Osteocyte (in vitro differentiated cells): Measurements from ENCODE around the gene PRRC2B. TPM values are rescaled to one million over a fixed set of nuclear protein-coding genes. Genes with fewer than 3 reads are reported as not detected.

Experiments
- DNase-seq: peaks from one replicate; pipeline ENCODE4 v3.0.0; 2021; ENCODE audit warnings: mixed read lengths; ENCODE audit not compliant: unreplicated experiment; ENCODE audit errors: extremely low spot score
- H3K27ac Mint-ChIP-seq: one replicate; pipeline ENCODE4 v1.8.0; 2021; ENCODE audit warnings: mild to moderate bottlenecking, mixed read lengths; ENCODE audit not compliant: unreplicated experiment
- H3K27me3 Mint-ChIP-seq: one replicate; pipeline ENCODE4 v1.8.0; 2021; ENCODE audit warnings: mixed read lengths; ENCODE audit not compliant: unreplicated experiment
- H3K36me3 Mint-ChIP-seq: one replicate; pipeline ENCODE4 v1.8.0; 2021; ENCODE audit warnings: mixed read lengths; ENCODE audit not compliant: unreplicated experiment
- H3K4me1 Mint-ChIP-seq: one replicate; pipeline ENCODE4 v1.8.0; 2021; ENCODE audit warnings: mixed read lengths; ENCODE audit not compliant: unreplicated experiment
- H3K4me3 Mint-ChIP-seq: one replicate; pipeline ENCODE4 v1.8.0; 2021; ENCODE audit warnings: mild to moderate bottlenecking, moderate library complexity, mixed read lengths; ENCODE audit not compliant: unreplicated experiment
- H3K9me3 Mint-ChIP-seq: one replicate; pipeline ENCODE4 v1.8.0; 2021; ENCODE audit warnings: mixed read lengths; ENCODE audit not compliant: unreplicated experiment
- total RNA-seq: library from RNA; stranded (reverse); gene quantifications from 2 replicates; pipeline ENCODE4 v1.2.1, GENCODE V29; 2021
- TF ChIP-seq, protein P1 (sequence below): fragments of 200-600 bp; sonication (generic); IDR thresholded peaks from 2 replicates; pipeline ENCODE4 v1.5.0; 2021; ENCODE audit warnings: antibody characterized with exemption, mild to moderate bottlenecking, moderate library complexity

Gene PRRC2B
- total RNA-seq, 1 donor from 2014 or later, result 290 TPM

GRCh38 chr9:131402073-131402472, 8.2 kb downstream of the PRRC2B start:
- Mint-ChIP-seq H3K9me3 (no peaks in the 10 kb centered on the region), H3K4me1 (peaks cover 82% of the 10 kb centered on the region), H3K36me3 (peaks cover 5% of the 10 kb centered on the region), H3K27me3 (no peaks in the 10 kb centered on the region), H3K27ac (peak overlapping the region; percentile 90), H3K4me3 (no peak overlapping the region)
- TF ChIP-seq, protein P1, sequence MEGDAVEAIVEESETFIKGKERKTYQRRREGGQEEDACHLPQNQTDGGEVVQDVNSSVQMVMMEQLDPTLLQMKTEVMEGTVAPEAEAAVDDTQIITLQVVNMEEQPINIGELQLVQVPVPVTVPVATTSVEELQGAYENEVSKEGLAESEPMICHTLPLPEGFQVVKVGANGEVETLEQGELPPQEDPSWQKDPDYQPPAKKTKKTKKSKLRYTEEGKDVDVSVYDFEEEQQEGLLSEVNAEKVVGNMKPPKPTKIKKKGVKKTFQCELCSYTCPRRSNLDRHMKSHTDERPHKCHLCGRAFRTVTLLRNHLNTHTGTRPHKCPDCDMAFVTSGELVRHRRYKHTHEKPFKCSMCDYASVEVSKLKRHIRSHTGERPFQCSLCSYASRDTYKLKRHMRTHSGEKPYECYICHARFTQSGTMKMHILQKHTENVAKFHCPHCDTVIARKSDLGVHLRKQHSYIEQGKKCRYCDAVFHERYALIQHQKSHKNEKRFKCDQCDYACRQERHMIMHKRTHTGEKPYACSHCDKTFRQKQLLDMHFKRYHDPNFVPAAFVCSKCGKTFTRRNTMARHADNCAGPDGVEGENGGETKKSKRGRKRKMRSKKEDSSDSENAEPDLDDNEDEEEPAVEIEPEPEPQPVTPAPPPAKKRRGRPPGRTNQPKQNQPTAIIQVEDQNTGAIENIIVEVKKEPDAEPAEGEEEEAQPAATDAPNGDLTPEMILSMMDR, result no peak
- no peak for DNase-seq

GRCh38 chr9:131402738-131403492, 9.0 kb downstream of the PRRC2B start:
- Mint-ChIP-seq H3K4me3 (peak overlapping the region; percentile 59), H3K9me3 (no peaks in the 10 kb centered on the region)

GRCh38 chr9:131403493-131403773, 9.5 kb downstream of the PRRC2B start:
- DNase-seq, result no peak
- Mint-ChIP-seq H3K4me1 (peaks cover 82% of the 10 kb centered on the region), H3K4me3 (no peak overlapping the region), H3K27ac (no peak overlapping the region), H3K9me3 (no peaks in the 10 kb centered on the region), H3K36me3 (peaks cover 5% of the 10 kb centered on the region), H3K27me3 (no peaks in the 10 kb centered on the region)
- TF ChIP-seq, protein P1, result no peak

More at GRCh38 chr9:131402738-131403492, 9.0 kb downstream of the PRRC2B start:
- no peaks in the 10 kb centered on the region for H3K27me3 Mint-ChIP-seq
- DNase-seq, result no peak
- H3K27ac Mint-ChIP-seq, result peak overlapping the region; percentile 90
- peaks cover 82% of the 10 kb centered on the region for H3K4me1 Mint-ChIP-seq
- H3K36me3 Mint-ChIP-seq, result peaks cover 5% of the 10 kb centered on the region
- TF ChIP-seq, protein P1, result no peak

- TF ChIP-seq, protein P1, result no peak
- Mint-ChIP-seq H3K9me3 (no peaks in the 10 kb centered on the region), H3K4me3 (no peak overlapping the region), H3K36me3 (peaks cover 5% of the 10 kb centered on the region), H3K27me3 (no peaks in the 10 kb centered on the region), H3K27ac (peak overlapping the region; percentile 79), H3K4me1 (peaks cover 85% of the 10 kb centered on the region)
- DNase-seq, result no peak
Observed at GRCh38 chr9:131404581-131404980, 10.7 kb downstream of the PRRC2B start.

- peaks cover 85% of the 10 kb centered on the region for H3K4me1 Mint-ChIP-seq
- no peaks in the 10 kb centered on the region for H3K9me3 Mint-ChIP-seq
- no peak overlapping the region for H3K4me3 Mint-ChIP-seq
- no peak for DNase-seq
- no peaks in the 10 kb centered on the region for H3K27me3 Mint-ChIP-seq
- TF ChIP-seq, protein P1, result no peak
- peaks cover 5% of the 10 kb centered on the region for H3K36me3 Mint-ChIP-seq
- H3K27ac Mint-ChIP-seq, result peak overlapping the region; percentile 79
Observed at GRCh38 chr9:131404987-131405386, 11.1 kb downstream of the PRRC2B start.
